ENCODE results near the gene RGS21. TPM values are rescaled to one million over a fixed set of nuclear protein-coding genes. Genes with fewer than 3 reads are reported as not detected.
A peak's percentile ranks its signal among the peaks of the same experiment; 100 is the strongest.

RGS21 gene
- total RNA-seq, 1 experiment from 2014 or later, result not detected

GRCh38 chr1:192311281-192311680 is 5.5 kb upstream of the RGS21 start:
- H3K9me3 ChIP-seq (ENCODE audit: low read length), result no peaks in the 10 kb centered on the region
- no peaks in the 10 kb centered on the region; the same call in 1 of the 2 replicates for H3K36me3 ChIP-seq (ENCODE audit: low read depth, low read length)
- H3K4me2 ChIP-seq (ENCODE audit: low read length), result no peak overlapping the region
- ATAC-seq, result peak; percentile 51
- no peaks in the 10 kb centered on the region for H3K4me1 ChIP-seq (ENCODE audit: insufficient read depth, low read length)
- H3K4me3 ChIP-seq (ENCODE audit: low read length), result no peak overlapping the region
- no TSS peak for BruUV-seq (replicated peaks)
- intact Hi-C loops (cut with micrococcal nuclease), result loop anchor here (1.0 to 5.0 kb wide), 2 partner anchors 136 to 318 kb away; no protein-coding TSS in a partner anchor
- H3F3A ChIP-seq (ENCODE audit: low read length, unreplicated experiment), result no peaks in the 10 kb centered on the region
- H3K79me2 ChIP-seq (ENCODE audit: low read length), result no peaks in the 10 kb centered on the region
- peak; percentile 34 for DNase-seq
- no peak overlapping the region for H2AFZ ChIP-seq (ENCODE audit: low read length)
- no peak overlapping the region for H3K9ac ChIP-seq (ENCODE audit: low read length)
- no peak overlapping the region for H3K27ac ChIP-seq (ENCODE audit: low read length)
- no peaks in the 10 kb centered on the region for H3K9me2 ChIP-seq (replicated peaks; ENCODE audit: low read length)
- TF ChIP-seq, protein P1, sequence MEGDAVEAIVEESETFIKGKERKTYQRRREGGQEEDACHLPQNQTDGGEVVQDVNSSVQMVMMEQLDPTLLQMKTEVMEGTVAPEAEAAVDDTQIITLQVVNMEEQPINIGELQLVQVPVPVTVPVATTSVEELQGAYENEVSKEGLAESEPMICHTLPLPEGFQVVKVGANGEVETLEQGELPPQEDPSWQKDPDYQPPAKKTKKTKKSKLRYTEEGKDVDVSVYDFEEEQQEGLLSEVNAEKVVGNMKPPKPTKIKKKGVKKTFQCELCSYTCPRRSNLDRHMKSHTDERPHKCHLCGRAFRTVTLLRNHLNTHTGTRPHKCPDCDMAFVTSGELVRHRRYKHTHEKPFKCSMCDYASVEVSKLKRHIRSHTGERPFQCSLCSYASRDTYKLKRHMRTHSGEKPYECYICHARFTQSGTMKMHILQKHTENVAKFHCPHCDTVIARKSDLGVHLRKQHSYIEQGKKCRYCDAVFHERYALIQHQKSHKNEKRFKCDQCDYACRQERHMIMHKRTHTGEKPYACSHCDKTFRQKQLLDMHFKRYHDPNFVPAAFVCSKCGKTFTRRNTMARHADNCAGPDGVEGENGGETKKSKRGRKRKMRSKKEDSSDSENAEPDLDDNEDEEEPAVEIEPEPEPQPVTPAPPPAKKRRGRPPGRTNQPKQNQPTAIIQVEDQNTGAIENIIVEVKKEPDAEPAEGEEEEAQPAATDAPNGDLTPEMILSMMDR (conservative IDR thresholded peaks at IDR 0.05; ENCODE audit: low read depth, low read length), result peak; percentile 54
- no peak for TF ChIP-seq EZH2 (IDR thresholded peaks at IDR 0.05; ENCODE audit: low read length, unreplicated experiment)
- POLR2A ChIA-PET (ENCODE audit: unreplicated experiment), result no interaction called here
- CTCF ChIA-PET, result no interaction called here
- no peaks in the 10 kb centered on the region for H4K20me1 ChIP-seq (ENCODE audit: low read length)
- H3K27me3 ChIP-seq (ENCODE audit: low read length), result no peaks in the 10 kb centered on the region

DNA sequence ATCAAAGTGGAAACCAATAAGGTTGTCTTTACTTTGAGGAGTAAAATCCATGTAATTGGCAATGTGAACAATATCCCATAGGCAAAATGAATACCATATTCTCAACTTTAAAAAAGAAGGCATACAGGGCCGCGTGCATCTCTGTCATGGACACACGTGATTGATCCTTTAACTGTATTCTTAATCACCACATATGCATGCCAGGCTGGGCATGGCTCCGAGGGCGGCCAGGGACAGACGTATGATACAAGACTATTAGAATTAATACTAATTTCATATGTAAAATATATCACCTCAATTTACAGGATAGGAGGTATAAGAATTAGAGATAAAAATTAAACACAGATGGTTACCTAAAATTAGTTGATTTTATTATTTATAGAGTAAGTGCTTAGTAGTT is 11.2 kb downstream of the RGS21 start:
- no peaks in the 10 kb centered on the region for H3K9me3 ChIP-seq (ENCODE audit: low read length)
- H3F3A ChIP-seq (ENCODE audit: low read length, unreplicated experiment), result no peaks in the 10 kb centered on the region
- ChIA-PET POLR2A (ENCODE audit: unreplicated experiment) (no interaction called here), CTCF (no interaction called here)
- H3K9ac ChIP-seq (ENCODE audit: low read length), result no peak overlapping the region
- no peak for ATAC-seq
- H3K36me3 ChIP-seq (ENCODE audit: low read depth, low read length), result no peaks in the 10 kb centered on the region
- no peaks in the 10 kb centered on the region for H3K79me2 ChIP-seq (ENCODE audit: low read length)
- H4K20me1 ChIP-seq (ENCODE audit: low read length), result no peaks in the 10 kb centered on the region
- H3K4me2 ChIP-seq (ENCODE audit: low read length), result no peak overlapping the region
- no peak overlapping the region for H2AFZ ChIP-seq (ENCODE audit: low read length)
- no peaks in the 10 kb centered on the region for H3K4me1 ChIP-seq (ENCODE audit: insufficient read depth, low read length)
- BruUV-seq (replicated peaks), result no TSS peak
- H3K4me3 ChIP-seq (ENCODE audit: low read length), result no peak overlapping the region
- no peaks in the 10 kb centered on the region for H3K9me2 ChIP-seq (replicated peaks; ENCODE audit: low read length)
- DNase-seq, result no peak
- TF ChIP-seq EZH2phosphoT487 (IDR thresholded peaks at IDR 0.05; ENCODE audit: borderline replicate concordance, low read length) (no peak), EZH2 (IDR thresholded peaks at IDR 0.05; ENCODE audit: low read length, unreplicated experiment) (no peak)
- TF ChIP-seq, protein P1 (conservative IDR thresholded peaks at IDR 0.05; ENCODE audit: low read depth, low read length), result no peak
- H3K27ac ChIP-seq (ENCODE audit: low read length), result no peak overlapping the region
- intact Hi-C loops (cut with micrococcal nuclease), result no loop called here
- no peaks in the 10 kb centered on the region for H3K27me3 ChIP-seq (ENCODE audit: low read length)

GRCh38 chr1:192342842-192343241 is 26.1 kb downstream of the RGS21 start:
- BruUV-seq (replicated peaks), result no TSS peak
- intact Hi-C loops (cut with micrococcal nuclease), result no loop called here
- H3K4me2 ChIP-seq (ENCODE audit: low read length), result no peak overlapping the region

More at GRCh38 chr1:192342842-192343241, 26.1 kb downstream of the RGS21 start:
- DNase-seq, result no peak
- H3K4me1 ChIP-seq (ENCODE audit: insufficient read depth, low read length), result no peaks in the 10 kb centered on the region
- TF ChIP-seq, protein P1 (conservative IDR thresholded peaks at IDR 0.05; ENCODE audit: low read depth, low read length), result no peak
- TF ChIP-seq EZH2 (IDR thresholded peaks at IDR 0.05; ENCODE audit: low read length, unreplicated experiment), result no peak
- no peak for TF ChIP-seq EZH2phosphoT487 (IDR thresholded peaks at IDR 0.05; ENCODE audit: borderline replicate concordance, low read length)
- no peaks in the 10 kb centered on the region for H3K79me2 ChIP-seq (ENCODE audit: low read length)
- H3K27me3 ChIP-seq (ENCODE audit: low read length), result peaks cover 12% of the 10 kb centered on the region; the same call in 1 of the 2 replicates
- H3K9me2 ChIP-seq (replicated peaks; ENCODE audit: low read length), result no peaks in the 10 kb centered on the region
- no peak overlapping the region for H3K27ac ChIP-seq (ENCODE audit: low read length)
- H3K4me3 ChIP-seq (ENCODE audit: low read length), result no peak overlapping the region
- ChIA-PET CTCF (no interaction called here), POLR2A (ENCODE audit: unreplicated experiment) (no interaction called here)
- peak overlapping the region; percentile 57; the same call in 1 of the 2 replicates for H2AFZ ChIP-seq (ENCODE audit: low read length)
- no peak overlapping the region for H3K9ac ChIP-seq (ENCODE audit: low read length)
- no peaks in the 10 kb centered on the region for H3K9me3 ChIP-seq (ENCODE audit: low read length)
- H4K20me1 ChIP-seq (ENCODE audit: low read length), result no peaks in the 10 kb centered on the region
- H3K36me3 ChIP-seq (ENCODE audit: low read depth, low read length), result no peaks in the 10 kb centered on the region
- no peak for ATAC-seq
- H3F3A ChIP-seq (ENCODE audit: low read length, unreplicated experiment), result no peaks in the 10 kb centered on the region
